ENCODE results near the gene ZEB2. TPM values are rescaled to one million over a fixed set of nuclear protein-coding genes. Genes with fewer than 3 reads are reported as not detected.

The ZEB2 gene
- total and polyA plus RNA-seq, 2 of the 8 experiments (the other 6 are each of a cell fraction or from before 2014, with no cell fraction given), result 0.38 TPM; not detected in 1

GRCh38 chr2:144366825-144367429, 153.0 kb downstream of the ZEB2 start:
- no peaks in the 10 kb centered on the region for H3K9me3 ChIP-seq (ENCODE audit: insufficient read depth in 2 of 2, low read depth in 1 of 2, low read length in 1 of 2)
- H2AK5ac ChIP-seq (ENCODE audit: low read depth, low read length), result no peak overlapping the region
- H3K14ac ChIP-seq (ENCODE audit: insufficient read length), result no peak overlapping the region
- no peaks in the 10 kb centered on the region for H3K79me1 ChIP-seq (ENCODE audit: low read depth, low read length)
- H2AFZ ChIP-seq (ENCODE audit: low read length), result no peak overlapping the region
- H2BK12ac ChIP-seq (ENCODE audit: low read depth, low read length), result no peak overlapping the region
- H2BK20ac ChIP-seq (ENCODE audit: low read length), result no peak overlapping the region
- 84% methylated on average over 3 of the region's 3 CpGs; no CpG with 5 or more reads in 1 of the 2 experiments for WGBS, 2 experiments (ENCODE audit: extremely low coverage in 1 of 2, insufficient coverage in 1 of 2, insufficient read length in 1 of 2, insufficient replicate concordance in 2 of 2, low coverage in 1 of 2, low lambda C conversion rate in 2 of 2, missing lambda C conversion rate in 1 of 2)
- no peaks in the 10 kb centered on the region for H3K23me2 ChIP-seq (ENCODE audit: low read depth, low read length)
- H3K27ac ChIP-seq (ENCODE audit: low read depth, low read length), result no peak overlapping the region
- H3K27me3 ChIP-seq (replicated peaks in 1 of 4; ENCODE audit: control insufficient read depth in 3 of 4, extremely low read depth in 1 of 4, insufficient read depth in 3 of 4, low read length in 3 of 4), result no peaks in the 10 kb centered on the region
- no peaks in the 10 kb centered on the region for H4K20me1 ChIP-seq (replicated peaks in 1 of 2; ENCODE audit: control insufficient read depth in 1 of 2, insufficient read depth in 2 of 2, low read length in 2 of 2)
- H3K18ac ChIP-seq (ENCODE audit: extremely low read depth, low read length), result no peak overlapping the region
- no peak overlapping the region for H2BK15ac ChIP-seq (ENCODE audit: low read length)
- H2BK5ac ChIP-seq (ENCODE audit: low read depth, low read length), result no peak overlapping the region
- H3K4me3 ChIP-seq (ENCODE audit: extremely low read depth in 1 of 4, insufficient read depth in 2 of 4, low read depth in 3 of 4, low read length in 4 of 4), result no peak overlapping the region
- CTCF ChIA-PET (ENCODE audit: partially characterized antibody), result interaction anchor here (0.6 to 0.8 kb wide), 2 partner anchors 26 to 126 kb away, joined by 3 read pairs; no protein-coding TSS in a partner anchor
- H3K56ac ChIP-seq (replicated peaks; ENCODE audit: insufficient read length, low read depth, low read length), result no peak overlapping the region
- no peak overlapping the region for H2BK120ac ChIP-seq (replicated peaks; ENCODE audit: low read depth, low read length)
- no peak overlapping the region for H4K91ac ChIP-seq (replicated peaks; ENCODE audit: insufficient read length, low read length)
- no peak overlapping the region for H3K9ac ChIP-seq (replicated peaks in 1 of 4; ENCODE audit: extremely low read depth in 1 of 4, low read depth in 3 of 4, low read length in 3 of 4)
- H3K79me2 ChIP-seq (ENCODE audit: control insufficient read depth in 1 of 2, insufficient read depth in 2 of 2, low read length in 2 of 2), result no peaks in the 10 kb centered on the region
- no peak overlapping the region for H4K5ac ChIP-seq (ENCODE audit: insufficient read length, low read depth, low read length)
- H3K4me2 ChIP-seq (ENCODE audit: insufficient read depth in 1 of 2, low read depth in 2 of 2, low read length in 2 of 2), result no peak overlapping the region
- H3K4ac ChIP-seq (replicated peaks; ENCODE audit: insufficient read length, low read depth, low read length), result no peak overlapping the region
- FAIRE-seq (no peak), DNase-seq (ENCODE audit: low read depth in 1 of 2, low spot score in 2 of 2) (no peak)
- no peaks in the 10 kb centered on the region for H3K4me1 ChIP-seq (replicated peaks in 1 of 4; ENCODE audit: control insufficient read depth in 3 of 4, insufficient read depth in 4 of 4, low read length in 3 of 4)
- H3K36me3 ChIP-seq (ENCODE audit: control insufficient read depth in 2 of 4, insufficient read depth in 4 of 4, low read length in 3 of 4), result no peaks in the 10 kb centered on the region
- H4K8ac ChIP-seq (ENCODE audit: extremely low read depth, insufficient read depth, low read length), result no peak overlapping the region
- POLR2A ChIA-PET (ENCODE audit: partially characterized antibody), result no interaction called here
- H3K23ac ChIP-seq (ENCODE audit: insufficient read length), result no peak overlapping the region
- TF ChIP-seq SUZ12 (IDR thresholded peaks at IDR 0.05; ENCODE audit: low read length) (no peak), GABPA (IDR thresholded peaks at IDR 0.05; ENCODE audit: borderline replicate concordance, insufficient read depth, low read length) (no peak), NRF1 (IDR thresholded peaks at IDR 0.05; ENCODE audit: low read depth, low read length) (no peak), ASH2L (IDR thresholded peaks at IDR 0.05; ENCODE audit: low read length) (no peak), TBP (IDR thresholded peaks at IDR 0.05; ENCODE audit: low read depth, low read length) (no peak), ATF2 (IDR thresholded peaks at IDR 0.05; ENCODE audit: low read length) (no peak), KDM4A (IDR thresholded peaks at IDR 0.05; ENCODE audit: low read depth, low read length, severe bottlenecking) (no peak), FOSL1 (IDR thresholded peaks at IDR 0.05; ENCODE audit: insufficient read depth, low read depth, low read length) (no peak), TCF12 (IDR thresholded peaks at IDR 0.05; ENCODE audit: low read depth, low read length) (no peak), MAX (IDR thresholded peaks at IDR 0.05) (no peak), ATF3 (IDR thresholded peaks at IDR 0.05; ENCODE audit: insufficient read depth, low read depth, low read length) (no peak)
